Smooth muscle cell (in vitro differentiated cells): ENCODE data around the gene AJM1. TPM values are rescaled to one million over a fixed set of nuclear protein-coding genes. Genes with fewer than 3 reads are reported as not detected.
A peak's percentile ranks its signal among the peaks of the same experiment; 100 is the strongest.

Experiments
- DNase-seq: peaks from one replicate; lab custom pipeline; 2025; ENCODE audit not compliant: unreplicated experiment; lab: John Stamatoyannopoulos, UW
- H2AFZ ChIP-seq: fragments of 200-600 bp; sonication (generic); 2 replicates; pipeline ENCODE4 v1.6.0; 2016; ENCODE audit warnings: antibody characterized with exemption, low read depth, mild to moderate bottlenecking
- H3F3A ChIP-seq: fragments of 200-600 bp; sonication (generic); 2 replicates; pipeline ENCODE4 v1.6.0; 2017; ENCODE audit warnings: antibody characterized with exemption, low read depth
- H3K27ac ChIP-seq: fragments of 200-600 bp; sonication (generic); 2 replicates; pipeline ENCODE4 v1.5.1; 2016; ENCODE audit warnings: low read depth, mild to moderate bottlenecking
- H3K27me3 ChIP-seq: fragments of 200-600 bp; sonication (generic); 2 replicates; pipeline ENCODE4 v1.6.1; 2016; ENCODE audit warnings: low read depth, mild to moderate bottlenecking
- H3K36me3 ChIP-seq: fragments of 200-600 bp; sonication (generic); 2 replicates; pipeline ENCODE4 v1.5.1; 2016; ENCODE audit warnings: low read depth
- H3K4me1 ChIP-seq: fragments of 200-600 bp; sonication (generic); 2 replicates; pipeline ENCODE4 v1.5.1; 2016; ENCODE audit warnings: low read depth
- H3K4me2 ChIP-seq: fragments of 200-600 bp; sonication (generic); 2 replicates; pipeline ENCODE4 v1.6.0; 2016; ENCODE audit warnings: mild to moderate bottlenecking
- H3K4me3 ChIP-seq: fragments of 200-600 bp; sonication (generic); 2 replicates; pipeline ENCODE4 v1.5.1; 2016; ENCODE audit warnings: mild to moderate bottlenecking
- H3K79me2 ChIP-seq: fragments of 200-600 bp; sonication (generic); 2 replicates; pipeline ENCODE4 v1.6.0; 2016; ENCODE audit warnings: low read depth, mild to moderate bottlenecking
- H3K9ac ChIP-seq: fragments of 200-600 bp; sonication (generic); 2 replicates; pipeline ENCODE4 v1.6.0; 2016; ENCODE audit warnings: low read depth
- H3K9me3 ChIP-seq: fragments of 200-600 bp; sonication (generic); replicated peaks from 2 replicates; pipeline ENCODE4 v1.5.1; 2016; ENCODE audit warnings: low read depth
- H4K20me1 ChIP-seq: fragments of 200-600 bp; sonication (generic); 2 replicates; pipeline ENCODE4 v1.6.0; 2016; ENCODE audit warnings: low read depth
- WGBS: methylation state at CpG from one replicate; pipeline ENCODE4 v1.1.7; 2016; ENCODE audit warnings: low lambda C conversion rate; 5-methylcytosine and 5-hydroxymethylcytosine counted together
- polyA plus RNA-seq: library from polyadenylated mRNA; unstranded; fragments of >200 nt; fragmentation: Nextera tagmentation; extraction: Ambion mirVana; gene quantifications from 2 replicates; pipeline ENCODE4 v1.2.1, GENCODE V29; 2016
- total RNA-seq: library from RNA; depleted of rRNA; stranded (reverse); fragments of >200 nt; gene quantifications from 2 replicates; pipeline ENCODE4 v1.2.3, GENCODE V29; 2014
- TF ChIP-seq, protein P1 (sequence below): fragments of 200-600 bp; sonication (generic); IDR thresholded peaks from 2 replicates; pipeline ENCODE4 v1.5.1; 2017; ENCODE audit warnings: borderline replicate concordance, mild to moderate bottlenecking, antibody characterized with exemption; ENCODE audit not compliant: insufficient read depth, poor library complexity, severe bottlenecking

AJM1 gene
- total and polyA plus RNA-seq, 2 experiments from 2014 or later, result 1.8 to 2.9 TPM

DNA sequence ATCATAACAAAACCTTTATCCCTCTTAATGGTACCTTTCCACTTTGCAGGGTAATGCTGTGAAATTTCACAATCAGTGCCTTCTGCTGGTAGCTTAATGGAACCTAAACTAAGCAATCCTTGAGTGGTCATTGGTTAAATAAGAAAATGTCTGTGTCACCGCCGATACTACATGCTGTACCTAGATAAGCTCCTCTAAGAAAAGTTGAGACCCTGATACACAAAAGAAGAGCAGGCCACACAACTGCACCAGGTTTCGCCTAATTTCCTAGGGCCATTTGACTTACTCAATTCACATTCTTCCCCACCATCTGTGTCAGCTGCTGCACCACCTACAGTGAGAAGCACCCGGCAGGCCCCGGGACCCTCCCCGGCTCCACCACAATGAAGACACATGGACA is 32.9 kb downstream of the AJM1 start:
- H4K20me1 ChIP-seq, result no peaks in the 10 kb centered on the region
- no peaks in the 10 kb centered on the region for H3K79me2 ChIP-seq
- no peak overlapping the region for H3K4me2 ChIP-seq
- peaks cover 4% of the 10 kb centered on the region for H3K9me3 ChIP-seq
- H3F3A ChIP-seq, result no peaks in the 10 kb centered on the region
- TF ChIP-seq, protein P1, sequence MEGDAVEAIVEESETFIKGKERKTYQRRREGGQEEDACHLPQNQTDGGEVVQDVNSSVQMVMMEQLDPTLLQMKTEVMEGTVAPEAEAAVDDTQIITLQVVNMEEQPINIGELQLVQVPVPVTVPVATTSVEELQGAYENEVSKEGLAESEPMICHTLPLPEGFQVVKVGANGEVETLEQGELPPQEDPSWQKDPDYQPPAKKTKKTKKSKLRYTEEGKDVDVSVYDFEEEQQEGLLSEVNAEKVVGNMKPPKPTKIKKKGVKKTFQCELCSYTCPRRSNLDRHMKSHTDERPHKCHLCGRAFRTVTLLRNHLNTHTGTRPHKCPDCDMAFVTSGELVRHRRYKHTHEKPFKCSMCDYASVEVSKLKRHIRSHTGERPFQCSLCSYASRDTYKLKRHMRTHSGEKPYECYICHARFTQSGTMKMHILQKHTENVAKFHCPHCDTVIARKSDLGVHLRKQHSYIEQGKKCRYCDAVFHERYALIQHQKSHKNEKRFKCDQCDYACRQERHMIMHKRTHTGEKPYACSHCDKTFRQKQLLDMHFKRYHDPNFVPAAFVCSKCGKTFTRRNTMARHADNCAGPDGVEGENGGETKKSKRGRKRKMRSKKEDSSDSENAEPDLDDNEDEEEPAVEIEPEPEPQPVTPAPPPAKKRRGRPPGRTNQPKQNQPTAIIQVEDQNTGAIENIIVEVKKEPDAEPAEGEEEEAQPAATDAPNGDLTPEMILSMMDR, result no peak
- no peak overlapping the region for H3K9ac ChIP-seq
- no peaks in the 10 kb centered on the region for H3K4me1 ChIP-seq
- H3K27me3 ChIP-seq, result no peaks in the 10 kb centered on the region
- WGBS, result 91% methylated on average over 6 of the region's 6 CpGs
- no peaks in the 10 kb centered on the region for H3K36me3 ChIP-seq
- H3K27ac ChIP-seq, result no peak overlapping the region
- no peak overlapping the region for H2AFZ ChIP-seq
- DNase-seq, result no peak
- no peak overlapping the region for H3K4me3 ChIP-seq

DNA sequence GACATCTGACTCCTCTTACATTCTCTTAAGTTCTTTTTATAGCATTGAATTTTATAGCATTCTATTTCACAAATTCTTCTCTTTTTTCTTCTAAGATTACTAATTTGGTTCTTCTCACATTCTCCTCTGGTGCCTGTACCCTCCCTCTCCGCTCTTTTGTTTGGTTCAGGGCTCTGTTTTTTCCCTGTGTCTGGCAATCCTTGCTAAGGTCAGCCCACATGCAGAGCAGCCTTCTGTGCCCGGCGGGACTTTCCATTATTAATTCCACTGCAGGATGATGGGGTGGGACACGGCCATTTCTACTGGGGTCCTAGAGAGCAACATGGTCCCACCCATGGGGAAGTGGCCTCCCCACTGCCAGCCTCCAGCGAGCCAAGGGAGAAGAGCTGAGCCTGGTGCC is 34.2 kb downstream of the AJM1 start:
- H3K27ac ChIP-seq, result no peak overlapping the region
- WGBS, result 90% methylated on average over 5 of the region's 5 CpGs
- no peaks in the 10 kb centered on the region for H3K4me1 ChIP-seq
- TF ChIP-seq, protein P1, result no peak
- no peaks in the 10 kb centered on the region for H3K36me3 ChIP-seq
- no peak for DNase-seq
- H3K79me2 ChIP-seq, result no peaks in the 10 kb centered on the region
- H3K9ac ChIP-seq, result no peak overlapping the region
- H3K9me3 ChIP-seq, result peaks cover 4% of the 10 kb centered on the region
- no peak overlapping the region for H3K4me2 ChIP-seq
- no peaks in the 10 kb centered on the region for H3K27me3 ChIP-seq
- no peak overlapping the region for H2AFZ ChIP-seq
- no peaks in the 10 kb centered on the region for H3F3A ChIP-seq
- no peak overlapping the region for H3K4me3 ChIP-seq
- H4K20me1 ChIP-seq, result no peaks in the 10 kb centered on the region

DNA sequence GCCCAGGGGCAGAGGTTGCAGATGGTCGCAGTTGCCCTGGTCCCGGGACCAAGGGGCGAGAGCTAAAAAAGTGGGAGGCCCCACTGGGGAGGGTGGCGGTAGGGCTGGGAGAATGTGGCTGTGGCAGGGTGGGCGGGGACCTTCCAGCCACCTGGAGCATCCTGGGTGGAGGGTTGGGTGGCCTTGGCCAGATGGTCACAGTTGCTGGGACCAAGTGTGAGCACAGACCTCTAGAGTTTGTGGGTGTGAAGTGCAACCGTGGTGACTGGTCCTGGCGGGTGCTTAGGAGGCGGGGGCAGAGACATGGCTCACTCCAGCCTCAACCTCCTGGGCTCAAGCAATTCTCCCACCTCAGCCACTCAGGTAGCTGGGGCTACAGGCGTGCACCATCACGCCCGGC is 38.4 kb downstream of the AJM1 start:
- no peaks in the 10 kb centered on the region for H3F3A ChIP-seq
- no peak overlapping the region for H2AFZ ChIP-seq
- no peaks in the 10 kb centered on the region for H3K4me1 ChIP-seq
- H3K79me2 ChIP-seq, result no peaks in the 10 kb centered on the region
- no peaks in the 10 kb centered on the region for H4K20me1 ChIP-seq
- no peaks in the 10 kb centered on the region for H3K36me3 ChIP-seq
- no peak for DNase-seq
- H3K9me3 ChIP-seq, result no peaks in the 10 kb centered on the region
- H3K4me3 ChIP-seq, result no peak overlapping the region
- no peak overlapping the region for H3K9ac ChIP-seq
- TF ChIP-seq, protein P1, result no peak
- whole genome bisulfite sequencing, result 87% methylated on average over 10 of the region's 11 CpGs
- no peak overlapping the region for H3K4me2 ChIP-seq
- no peaks in the 10 kb centered on the region for H3K27me3 ChIP-seq
- no peak overlapping the region for H3K27ac ChIP-seq

- H2AFZ ChIP-seq, result no peak overlapping the region
Observed at GRCh38 chr9:136881691-136882108, 39.4 kb downstream of the AJM1 start.

More at GRCh38 chr9:136881691-136882108, 39.4 kb downstream of the AJM1 start:
- H3K4me3 ChIP-seq, result no peak overlapping the region
- no peaks in the 10 kb centered on the region for H3K9me3 ChIP-seq
- H3K4me2 ChIP-seq, result peak overlapping the region; percentile 64
- no peaks in the 10 kb centered on the region for H3K27me3 ChIP-seq
- H3K27ac ChIP-seq, result peak overlapping the region; percentile 62
- no peaks in the 10 kb centered on the region for H3K36me3 ChIP-seq
- no peaks in the 10 kb centered on the region for H4K20me1 ChIP-seq
- no peaks in the 10 kb centered on the region for H3F3A ChIP-seq
- no peak overlapping the region for H3K9ac ChIP-seq
- TF ChIP-seq, protein P1, result no peak
- peaks cover 2% of the 10 kb centered on the region for H3K79me2 ChIP-seq
- no peak for DNase-seq
- 33% methylated on average over 9 of the region's 9 CpGs for WGBS
- no peaks in the 10 kb centered on the region for H3K4me1 ChIP-seq
